GM18951 (cell line): ENCODE measurements around the gene SDCBP2.

Experiments
- POLR2A ChIP-seq: IDR thresholded peaks from 4 replicates; pipeline ENCODE4 v1.6.1; 2011; ENCODE audit warnings: mild to moderate bottlenecking; ENCODE audit not compliant: insufficient read length, insufficient read depth; ENCODE audit errors: extremely low read depth
- in situ Hi-C: fragments of 300-500 bp; cut with MboI; formaldehyde crosslinking; loops from one replicate; pipeline ENCODE4 v1.12.0; 2022; ENCODE audit warnings: low sequenced_read_pairs, mixed read lengths, inconsistent platforms; ENCODE audit not compliant: unreplicated experiment

The SDCBP2 gene

GRCh38 chr20:1370548-1371110, 41.7 kb upstream of the SDCBP2 start:
- in situ Hi-C loops, result no loop called here
- TF ChIP-seq POLR2A, result no peak

DNA sequence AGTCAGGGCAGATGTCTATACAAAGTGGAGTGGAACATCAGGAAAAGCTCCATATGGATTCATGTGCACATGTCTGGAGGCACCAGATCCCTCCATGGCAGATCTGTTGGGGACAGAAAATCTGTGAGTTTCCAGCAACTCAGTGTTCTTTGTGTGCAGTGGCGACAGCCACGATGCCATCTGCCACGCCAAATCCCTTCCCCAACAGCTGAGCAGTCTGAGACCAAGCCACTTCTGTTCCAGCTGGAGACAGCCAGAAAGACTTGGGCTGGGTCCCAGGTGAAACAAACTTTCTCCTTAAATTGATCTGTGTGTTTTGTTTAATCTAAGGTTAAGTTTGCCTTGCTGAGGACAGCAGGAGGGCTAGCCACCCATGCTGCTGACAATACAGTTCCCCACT, 41.0 kb upstream of the SDCBP2 start:
- in situ Hi-C loops, result no loop called here

GRCh38 chr20:1368448-1369199, 39.7 kb upstream of the SDCBP2 start:
- in situ Hi-C loops, result no loop called here
- TF ChIP-seq POLR2A, result no peak

More for the DNA sequence above, 41.0 kb upstream of the SDCBP2 start:
- no peak for TF ChIP-seq POLR2A

GRCh38 chr20:1367479-1367878, 38.5 kb upstream of the SDCBP2 start:
- in situ Hi-C loops, result no loop called here
- no peak for TF ChIP-seq POLR2A

DNA sequence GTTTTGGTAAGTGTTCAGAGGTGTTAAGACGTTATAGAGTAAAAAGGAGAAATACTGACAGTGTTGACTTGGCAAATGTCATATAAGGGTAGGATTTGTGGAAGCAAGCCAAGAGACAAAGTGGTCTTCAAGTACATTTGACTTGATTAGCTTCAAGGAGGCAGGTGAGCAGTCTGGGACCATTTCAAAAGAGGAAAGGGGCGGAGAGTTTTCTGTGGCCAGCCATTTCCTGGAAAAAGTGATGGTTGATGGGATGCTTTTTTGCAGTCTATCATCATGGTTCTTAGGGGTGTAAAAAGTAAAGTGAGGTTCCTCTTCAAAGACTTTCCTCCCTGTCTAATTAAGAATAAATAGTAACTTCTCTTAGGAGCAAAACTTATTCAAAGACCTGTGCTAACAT, 35.2 kb upstream of the SDCBP2 start:
- TF ChIP-seq POLR2A, result no peak
- in situ Hi-C loops, result no loop called here

DNA sequence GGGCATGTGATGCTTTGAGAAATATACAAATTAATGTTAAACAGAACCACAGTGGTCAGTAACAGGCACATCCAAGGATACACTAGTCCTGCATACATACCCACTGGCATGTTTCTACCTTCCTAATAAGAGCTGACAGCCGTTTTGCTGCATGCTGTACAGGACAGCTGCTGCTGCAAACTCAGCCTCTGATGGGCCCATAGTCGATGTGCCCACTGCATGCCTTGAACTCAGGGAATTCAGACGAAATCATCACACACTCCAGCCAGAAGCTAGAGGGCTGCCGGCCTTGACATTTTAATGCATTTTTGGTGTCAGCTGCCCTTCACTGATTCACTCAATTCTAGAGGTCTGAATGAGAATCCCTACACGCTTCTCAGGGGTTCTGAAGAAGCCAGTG, 34.6 kb upstream of the SDCBP2 start:
- in situ Hi-C loops, result no loop called here
- no peak for TF ChIP-seq POLR2A

- in situ Hi-C loops, result no loop called here
Measured at GRCh38 chr20:1362484-1362883, 33.5 kb upstream of the SDCBP2 start.

DNA sequence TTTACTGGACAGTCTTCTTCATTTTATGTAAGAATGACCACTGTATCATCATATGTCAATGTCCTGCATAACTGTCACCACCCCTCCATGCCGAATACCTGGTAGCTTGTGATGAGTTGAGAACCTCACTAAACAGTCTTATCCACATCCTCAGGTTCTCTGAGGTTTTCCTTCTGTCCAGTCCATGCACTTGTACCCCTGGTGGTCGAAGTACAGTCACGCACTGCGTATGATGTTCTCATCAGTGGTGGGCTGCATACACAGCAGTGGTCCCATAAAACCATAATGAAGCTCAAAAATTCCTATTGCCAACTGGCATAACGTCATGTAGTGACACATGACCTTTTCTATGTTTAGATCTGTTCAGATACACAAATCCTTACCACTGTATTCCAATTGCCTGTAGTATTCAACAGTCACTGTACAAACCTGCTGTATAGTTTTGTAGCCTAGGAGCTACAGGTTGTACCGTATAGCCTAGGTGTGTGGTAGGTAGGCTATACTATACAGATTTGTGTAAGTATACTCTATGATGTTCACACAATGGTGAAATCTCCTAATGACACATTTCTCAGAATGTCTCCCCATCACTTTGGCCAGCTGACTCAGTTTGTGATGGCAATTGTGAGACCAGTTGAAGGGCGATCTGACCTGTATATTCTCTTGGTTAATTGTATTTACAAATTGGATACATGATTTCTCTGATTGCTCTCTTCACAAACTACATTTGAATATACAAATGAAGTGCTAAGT, 31.3 kb upstream of the SDCBP2 start:
- TF ChIP-seq POLR2A, result no peak
- in situ Hi-C loops, result no loop called here

More at GRCh38 chr20:1362484-1362883, 33.5 kb upstream of the SDCBP2 start:
- no peak for TF ChIP-seq POLR2A

DNA sequence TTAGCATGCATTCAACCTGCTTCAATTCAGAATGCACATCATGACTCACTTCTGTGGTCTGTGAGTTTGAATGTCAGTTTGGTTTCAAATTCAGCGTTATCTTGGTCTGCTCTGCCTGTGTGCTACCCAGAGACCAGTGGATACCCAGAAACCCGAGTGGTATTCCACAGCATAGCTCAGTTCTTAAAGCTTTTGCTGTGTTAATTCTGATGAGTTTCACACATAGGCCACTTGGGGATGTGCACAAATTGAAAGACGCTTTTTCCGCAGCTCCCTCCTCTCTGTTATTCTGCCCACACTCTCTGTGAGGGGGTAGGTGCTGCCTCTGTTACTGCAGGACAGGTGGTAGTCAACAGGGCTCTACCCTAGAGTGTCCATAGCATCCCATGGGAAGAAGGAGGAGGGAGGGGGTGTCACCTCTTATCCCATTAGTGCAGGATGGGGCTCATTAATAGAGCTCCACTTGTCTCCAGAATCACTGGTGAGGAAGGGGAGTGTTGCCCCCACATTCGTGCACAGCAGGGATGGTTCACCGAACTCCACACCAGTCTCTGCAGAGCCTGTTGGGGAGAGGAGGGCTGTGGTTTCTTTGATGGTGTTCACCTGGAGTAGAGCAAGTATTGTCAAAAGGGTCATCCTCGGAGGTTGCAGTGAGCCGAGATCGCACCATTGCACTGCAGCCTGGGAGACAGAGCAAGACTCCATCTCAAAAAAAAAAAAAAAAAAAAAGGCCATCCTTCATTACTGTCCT, 29.2 kb upstream of the SDCBP2 start:
- no peak for TF ChIP-seq POLR2A
- in situ Hi-C loops, result no loop called here

DNA sequence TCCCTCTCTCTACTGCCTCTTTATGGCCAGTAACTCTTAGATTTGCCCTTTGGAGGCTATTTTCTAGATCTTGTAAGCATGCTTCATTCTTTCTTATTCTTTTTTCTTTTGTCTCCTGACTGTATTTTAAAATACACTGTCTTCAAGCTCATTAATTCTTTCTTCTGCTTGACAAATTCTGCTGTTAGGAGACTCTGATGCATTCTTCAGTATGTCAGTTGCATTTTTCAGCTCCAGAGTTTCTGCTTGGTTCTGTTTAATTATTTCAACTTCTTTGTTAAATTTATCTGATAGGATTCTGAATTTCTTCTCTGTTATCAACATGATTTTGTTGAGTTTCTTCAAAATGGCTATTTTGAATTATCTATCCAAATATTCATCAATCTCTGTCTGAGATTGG, 25.0 kb upstream of the SDCBP2 start:
- in situ Hi-C loops, result no loop called here

DNA sequence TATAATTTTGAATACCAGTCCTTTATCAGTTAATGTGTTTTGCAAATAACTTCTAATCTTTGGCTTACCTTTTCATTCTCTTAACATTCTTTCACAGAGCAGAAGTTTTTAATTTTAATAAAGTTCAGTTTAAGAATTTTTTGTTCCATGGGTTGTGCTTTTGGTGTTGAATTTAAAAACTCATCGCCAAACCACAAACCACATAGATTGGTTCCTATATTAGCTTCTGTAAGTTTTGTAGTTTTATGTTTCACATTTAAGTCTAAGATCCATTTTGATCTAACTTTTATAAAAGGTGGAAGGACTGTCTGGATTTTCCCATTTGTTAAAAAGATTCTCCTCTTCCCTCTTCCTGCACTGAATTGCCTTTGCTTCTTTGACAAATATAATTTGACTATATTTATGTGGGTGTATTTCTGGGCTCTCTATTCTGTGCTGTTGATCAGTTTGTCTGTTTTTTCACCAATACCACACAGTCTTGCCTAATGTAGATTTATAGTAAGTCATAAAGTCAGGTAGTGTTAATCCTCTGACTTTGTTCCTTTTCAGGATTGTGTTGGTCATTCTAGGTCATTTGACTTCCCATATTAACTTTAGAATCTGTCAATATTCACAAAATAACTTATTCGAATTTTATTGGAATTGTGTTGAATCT, 17.5 kb upstream of the SDCBP2 start:
- in situ Hi-C loops, result no loop called here
- no peak for TF ChIP-seq POLR2A

More for the DNA sequence above, 25.0 kb upstream of the SDCBP2 start:
- no peak for TF ChIP-seq POLR2A

- no peak for TF ChIP-seq POLR2A
- in situ Hi-C loops, result no loop called here
Measured at GRCh38 chr20:1345756-1346093, 16.8 kb upstream of the SDCBP2 start.
